ENCODE data around the gene GMDS. TPM values are rescaled to one million over a fixed set of nuclear protein-coding genes. Genes with fewer than 3 reads are reported as not detected.

GMDS gene
- total and polyA plus RNA-seq, 2 donors (not counting 1 experiment from before 2014, with no cell fraction given), result 11.5 to 16.4 TPM

DNA sequence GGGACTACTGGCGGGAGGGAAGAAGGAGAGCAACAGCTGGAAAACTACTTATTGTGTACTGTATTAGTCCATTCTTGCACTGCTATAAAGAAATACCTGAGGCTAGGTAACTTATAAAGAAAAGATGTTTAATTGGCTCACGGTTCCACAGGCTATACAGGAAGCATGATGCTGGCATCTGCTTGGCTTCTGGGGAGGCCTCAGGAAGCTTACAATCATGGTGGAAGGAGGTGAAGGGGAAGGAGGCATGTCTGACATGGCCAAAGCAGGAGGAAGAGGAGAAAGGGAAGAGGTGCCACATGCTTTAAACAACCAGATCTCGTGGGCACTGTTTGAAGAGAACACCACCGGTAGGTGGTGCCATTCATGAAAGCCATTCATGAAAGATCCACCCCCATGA is 67.3 kb downstream of the GMDS start:
- Histone ChIP-seq H3K4me3 (ENCODE audit: control extremely low read depth in 1 of 5, extremely low read depth in 1 of 5, insufficient read depth in 1 of 5, low read depth in 2 of 5, low read length in 4 of 5) (no peak overlapping the region), H3K79me2 (ENCODE audit: control insufficient read depth, insufficient read depth, low read length) (peaks cover 20% of the 10 kb centered on the region), H3K27me3 (replicated peaks in 1 of 4; ENCODE audit: control extremely low read depth in 1 of 4, control insufficient read depth in 3 of 4, insufficient read depth in 4 of 4, low read length in 3 of 4) (no peaks in the 10 kb centered on the region), H3K27ac (ENCODE audit: low read length in 2 of 2) (no peak overlapping the region), H3K9me3 (ENCODE audit: control extremely low read depth in 1 of 3, control insufficient read depth in 2 of 3, insufficient read depth in 1 of 3, low read length in 2 of 3) (peaks cover 0 to 6% (median 5%) of the 10 kb centered on the region in 3 donors), H4K20me1 (ENCODE audit: control insufficient read depth, insufficient read depth, low read length, poor library complexity, severe bottlenecking) (no peaks in the 10 kb centered on the region), H3K9ac (ENCODE audit: low read length) (no peak overlapping the region), H3K4me2 (replicated peaks; ENCODE audit: low read depth, low read length, poor library complexity, severe bottlenecking) (no peak overlapping the region), H2AFZ (ENCODE audit: insufficient read depth, low read depth, low read length, poor library complexity, severe bottlenecking) (no peak overlapping the region), H3K36me3 (replicated peaks in 1 of 2; ENCODE audit: control extremely low read depth in 1 of 2, control insufficient read depth in 1 of 2, extremely low read depth in 1 of 2, insufficient read depth in 2 of 2, low read length in 1 of 2) (no peaks in the 10 kb centered on the region), H3K4me1 (ENCODE audit: control insufficient read depth in 2 of 2, insufficient read depth in 2 of 2, low read length in 2 of 2) (peaks cover 0 to 6% of the 10 kb centered on the region in 2 donors)
- intact Hi-C loops (cut with micrococcal nuclease), result no loop called here
- DNase-seq (no peak), ATAC-seq (ENCODE audit: low read depth) (no peak)
- H3K27me3 Mint-ChIP-seq, result no peaks in the 10 kb centered on the region
- CTCF ChIA-PET, result interaction anchor here (1.6 kb wide), 1 partner anchor 30 kb away, joined by 4 read pairs; no protein-coding TSS in a partner anchor
- peaks cover 7% of the 10 kb centered on the region for H3K9me3 Mint-ChIP-seq (ENCODE audit: insufficient read depth)
- 93% methylated on average over 2 of the region's 4 CpGs for WGBS (ENCODE audit: insufficient coverage)
- H3K4me1 Mint-ChIP-seq, result peaks cover 5% of the 10 kb centered on the region
- POLR2A ChIA-PET, result no interaction called here
- TF ChIP-seq, protein P1, sequence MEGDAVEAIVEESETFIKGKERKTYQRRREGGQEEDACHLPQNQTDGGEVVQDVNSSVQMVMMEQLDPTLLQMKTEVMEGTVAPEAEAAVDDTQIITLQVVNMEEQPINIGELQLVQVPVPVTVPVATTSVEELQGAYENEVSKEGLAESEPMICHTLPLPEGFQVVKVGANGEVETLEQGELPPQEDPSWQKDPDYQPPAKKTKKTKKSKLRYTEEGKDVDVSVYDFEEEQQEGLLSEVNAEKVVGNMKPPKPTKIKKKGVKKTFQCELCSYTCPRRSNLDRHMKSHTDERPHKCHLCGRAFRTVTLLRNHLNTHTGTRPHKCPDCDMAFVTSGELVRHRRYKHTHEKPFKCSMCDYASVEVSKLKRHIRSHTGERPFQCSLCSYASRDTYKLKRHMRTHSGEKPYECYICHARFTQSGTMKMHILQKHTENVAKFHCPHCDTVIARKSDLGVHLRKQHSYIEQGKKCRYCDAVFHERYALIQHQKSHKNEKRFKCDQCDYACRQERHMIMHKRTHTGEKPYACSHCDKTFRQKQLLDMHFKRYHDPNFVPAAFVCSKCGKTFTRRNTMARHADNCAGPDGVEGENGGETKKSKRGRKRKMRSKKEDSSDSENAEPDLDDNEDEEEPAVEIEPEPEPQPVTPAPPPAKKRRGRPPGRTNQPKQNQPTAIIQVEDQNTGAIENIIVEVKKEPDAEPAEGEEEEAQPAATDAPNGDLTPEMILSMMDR (IDR thresholded peaks at IDR 0.05), result no peak
- no peak for TF ChIP-seq EZH2 (IDR thresholded peaks at IDR 0.05; ENCODE audit: borderline replicate concordance, insufficient read depth, low read depth, low read length, poor library complexity, severe bottlenecking)
- H3K4me3 Mint-ChIP-seq, result no peak overlapping the region
- no peak overlapping the region for H3K27ac Mint-ChIP-seq

DNA sequence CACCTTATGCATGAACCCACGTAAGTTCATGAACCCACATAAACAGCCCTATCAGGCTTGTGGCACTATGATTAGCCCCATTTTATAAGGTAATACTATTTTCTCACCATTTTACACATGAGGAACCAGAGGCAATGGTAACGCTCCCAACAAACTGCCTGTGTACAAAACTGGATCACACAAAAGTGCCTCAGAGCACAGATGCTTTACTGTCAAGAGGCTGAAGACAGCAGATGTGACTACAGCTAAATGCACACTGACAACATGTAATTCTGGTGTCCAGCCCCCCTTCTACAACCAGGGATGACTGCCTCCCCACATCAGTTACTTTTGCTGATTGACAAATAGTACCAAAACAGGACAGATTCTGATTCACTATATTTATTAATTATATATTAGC is 69.6 kb downstream of the GMDS start:
- no peak overlapping the region for H3K27ac Mint-ChIP-seq
- no peaks in the 10 kb centered on the region for H3K27me3 Mint-ChIP-seq
- WGBS (ENCODE audit: insufficient coverage), result 96% methylated on average over 2 of the region's 2 CpGs
- H3K9me3 ChIP-seq (ENCODE audit: control extremely low read depth in 1 of 3, control insufficient read depth in 2 of 3, insufficient read depth in 1 of 3, low read length in 2 of 3), result peaks cover 0 to 6% (median 5%) of the 10 kb centered on the region in 3 donors
- DNase-seq (no peak), ATAC-seq (ENCODE audit: low read depth) (no peak)
- no peak for TF ChIP-seq EZH2 (IDR thresholded peaks at IDR 0.05; ENCODE audit: borderline replicate concordance, insufficient read depth, low read depth, low read length, poor library complexity, severe bottlenecking)
- TF ChIP-seq, protein P1 (IDR thresholded peaks at IDR 0.05), result no peak
- no peak overlapping the region for H2AFZ ChIP-seq (ENCODE audit: insufficient read depth, low read depth, low read length, poor library complexity, severe bottlenecking)
- CTCF ChIA-PET, result no interaction called here
- H4K20me1 ChIP-seq (ENCODE audit: control insufficient read depth, insufficient read depth, low read length, poor library complexity, severe bottlenecking), result no peaks in the 10 kb centered on the region
- H3K36me3 ChIP-seq (replicated peaks in 1 of 2; ENCODE audit: control extremely low read depth in 1 of 2, control insufficient read depth in 1 of 2, extremely low read depth in 1 of 2, insufficient read depth in 2 of 2, low read length in 1 of 2), result no peaks in the 10 kb centered on the region
- H3K9me3 Mint-ChIP-seq (ENCODE audit: insufficient read depth), result peaks cover 7% of the 10 kb centered on the region
- no peak overlapping the region for H3K4me2 ChIP-seq (replicated peaks; ENCODE audit: low read depth, low read length, poor library complexity, severe bottlenecking)
- intact Hi-C loops (cut with micrococcal nuclease), result no loop called here
- no peak overlapping the region for H3K4me3 ChIP-seq (ENCODE audit: control extremely low read depth in 1 of 5, extremely low read depth in 1 of 5, insufficient read depth in 1 of 5, low read depth in 2 of 5, low read length in 4 of 5)
- H3K4me3 Mint-ChIP-seq, result no peak overlapping the region
- no peaks in the 10 kb centered on the region for H3K27me3 ChIP-seq (replicated peaks in 1 of 4; ENCODE audit: control extremely low read depth in 1 of 4, control insufficient read depth in 3 of 4, insufficient read depth in 4 of 4, low read length in 3 of 4)
- H3K4me1 ChIP-seq (ENCODE audit: control insufficient read depth in 2 of 2, insufficient read depth in 2 of 2, low read length in 2 of 2), result peaks cover 0 to 6% of the 10 kb centered on the region in 2 donors
- H3K4me1 Mint-ChIP-seq, result peaks cover 10% of the 10 kb centered on the region
- peaks cover 20% of the 10 kb centered on the region for H3K79me2 ChIP-seq (ENCODE audit: control insufficient read depth, insufficient read depth, low read length)
- no peak overlapping the region for H3K9ac ChIP-seq (ENCODE audit: low read length)
- POLR2A ChIA-PET, result no interaction called here
- no peak overlapping the region for H3K27ac ChIP-seq (ENCODE audit: low read length in 2 of 2)
